ENCODE results near the gene CEP95.

- no peak for TF ChIP-seq CTCF (IDR thresholded peaks at IDR 0.05)
- TF ChIP-seq POLR2AphosphoS5 (IDR thresholded peaks at IDR 0.05) = no peak
These were observed 45.8 kb upstream of the CEP95 start for GRCh38 chr17:64460955-64461354.

Data from stomach (tissue), 4 donors.